SKM-1 (cell line): ENCODE measurements around the gene KIFC1.

Experiments
- DNase-seq: peaks from one replicate; lab custom pipeline; 2025; ENCODE audit not compliant: unreplicated experiment; lab: John Stamatoyannopoulos, UW

KIFC1 gene

DNA sequence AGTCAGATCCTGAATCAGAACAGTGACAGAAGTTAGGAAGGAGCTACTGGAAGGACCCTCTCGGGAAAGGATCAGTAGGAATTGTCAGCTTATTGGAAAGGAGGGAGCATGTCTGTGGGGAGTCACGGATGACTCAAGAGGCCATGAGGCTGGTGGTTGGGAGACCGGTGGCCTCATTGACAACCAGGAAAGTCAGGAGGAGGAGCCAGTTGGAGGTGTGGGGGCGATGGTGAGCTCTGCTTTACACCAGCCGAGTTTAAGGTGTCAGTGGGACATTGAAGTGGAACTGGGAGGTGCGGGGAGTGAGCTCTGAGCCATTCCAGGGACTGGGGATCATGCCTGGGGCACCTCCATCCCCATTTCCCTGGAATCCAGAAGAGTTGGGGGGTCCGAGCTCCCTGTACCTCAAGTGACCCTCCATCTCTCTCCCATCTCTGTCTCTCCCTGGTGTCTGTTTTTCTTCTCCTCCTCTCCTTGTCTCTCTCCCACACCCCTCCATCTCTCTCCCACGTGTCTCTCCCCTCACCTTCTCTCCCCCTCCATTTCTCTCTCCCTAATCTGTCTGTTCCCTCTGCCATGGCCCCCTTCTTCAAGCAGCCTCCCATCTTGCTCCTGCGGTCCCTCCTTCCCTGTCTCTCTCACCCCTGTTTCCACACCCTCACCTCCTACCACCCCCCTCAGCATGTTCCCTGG lies 48.5 kb downstream of the KIFC1 start:
- DNase-seq = no peak

DNA sequence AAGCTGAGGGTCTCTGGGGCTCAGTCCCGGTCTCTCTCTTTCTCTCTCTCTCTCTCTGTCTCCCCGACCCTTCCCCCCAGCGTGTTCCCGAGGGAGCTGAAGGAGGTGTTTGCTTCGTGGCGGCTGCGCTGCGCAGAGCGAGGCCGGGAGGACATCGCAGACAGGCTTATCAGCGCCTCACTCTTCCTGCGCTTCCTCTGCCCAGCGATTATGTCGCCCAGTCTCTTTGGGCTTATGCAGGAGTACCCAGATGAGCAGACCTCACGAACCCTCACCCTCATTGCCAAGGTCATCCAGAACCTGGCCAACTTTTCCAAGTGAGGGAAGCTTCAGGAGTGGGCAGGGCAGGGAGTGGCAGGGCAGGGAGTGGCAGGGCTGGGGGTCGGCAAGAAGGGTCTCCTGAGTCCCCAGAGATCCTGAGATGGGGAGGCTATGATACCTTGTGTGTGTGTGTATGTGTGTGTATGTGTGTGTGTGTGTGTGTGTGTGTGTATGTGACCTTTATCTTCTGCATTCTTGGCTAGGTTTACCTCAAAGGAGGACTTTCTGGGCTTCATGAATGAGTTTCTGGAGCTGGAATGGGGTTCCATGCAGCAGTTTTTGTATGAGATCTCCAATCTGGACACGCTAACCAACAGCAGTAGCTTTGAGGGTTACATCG lies 49.2 kb downstream of the KIFC1 start:
- DNase-seq = no peak

DNA sequence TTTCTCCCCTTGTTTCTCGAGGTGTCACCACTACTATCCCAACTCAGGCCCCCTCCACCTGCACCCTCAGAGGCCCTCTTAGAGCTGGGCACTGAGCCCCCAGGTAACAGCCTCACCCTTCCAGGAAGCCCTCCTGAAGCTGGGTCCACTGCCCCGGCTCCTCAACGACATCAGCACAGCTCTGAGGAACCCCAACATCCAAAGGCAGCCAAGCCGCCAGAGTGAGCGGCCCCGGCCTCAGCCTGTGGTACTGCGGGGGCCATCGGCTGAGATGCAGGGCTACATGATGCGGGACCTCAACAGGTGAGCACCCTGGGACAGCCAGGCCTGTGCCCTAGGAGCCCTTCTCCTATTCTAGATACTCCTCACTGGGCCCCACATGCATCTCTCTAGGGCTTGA lies 49.8 kb downstream of the KIFC1 start:
- no peak for DNase-seq

DNA sequence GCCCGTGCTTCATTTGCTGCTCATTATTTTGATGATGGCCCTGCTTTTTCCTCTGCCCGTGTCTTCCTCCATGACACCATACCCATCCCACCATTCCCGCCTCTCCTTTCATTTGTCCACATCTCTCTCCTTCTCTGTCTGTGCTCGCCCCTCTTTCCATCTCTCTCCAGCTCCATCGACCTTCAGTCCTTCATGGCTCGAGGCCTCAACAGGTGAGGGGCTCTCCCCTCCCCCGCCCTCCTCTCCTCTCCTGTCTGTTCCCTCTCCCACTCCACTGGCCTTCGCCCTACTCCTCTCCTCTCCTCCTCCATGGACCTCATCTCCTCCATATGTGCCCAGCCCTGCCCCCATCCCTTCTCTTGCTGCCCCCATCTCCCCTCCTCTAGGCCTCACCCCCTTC lies 50.7 kb downstream of the KIFC1 start:
- no peak for DNase-seq

DNA sequence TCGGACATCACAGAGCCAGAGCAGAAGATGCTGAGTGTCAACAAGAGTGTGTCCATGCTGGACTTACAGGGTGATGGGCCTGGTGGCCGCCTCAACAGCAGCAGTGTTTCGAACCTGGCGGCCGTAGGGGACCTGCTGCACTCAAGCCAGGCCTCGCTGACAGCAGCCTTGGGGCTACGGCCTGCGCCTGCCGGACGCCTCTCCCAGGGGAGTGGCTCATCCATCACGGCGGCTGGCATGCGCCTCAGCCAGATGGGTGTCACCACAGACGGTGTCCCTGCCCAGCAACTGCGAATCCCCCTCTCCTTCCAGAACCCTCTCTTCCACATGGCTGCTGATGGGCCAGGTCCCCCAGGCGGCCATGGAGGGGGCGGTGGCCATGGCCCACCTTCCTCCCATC lies 51.4 kb downstream of the KIFC1 start:
- no peak for DNase-seq

DNA sequence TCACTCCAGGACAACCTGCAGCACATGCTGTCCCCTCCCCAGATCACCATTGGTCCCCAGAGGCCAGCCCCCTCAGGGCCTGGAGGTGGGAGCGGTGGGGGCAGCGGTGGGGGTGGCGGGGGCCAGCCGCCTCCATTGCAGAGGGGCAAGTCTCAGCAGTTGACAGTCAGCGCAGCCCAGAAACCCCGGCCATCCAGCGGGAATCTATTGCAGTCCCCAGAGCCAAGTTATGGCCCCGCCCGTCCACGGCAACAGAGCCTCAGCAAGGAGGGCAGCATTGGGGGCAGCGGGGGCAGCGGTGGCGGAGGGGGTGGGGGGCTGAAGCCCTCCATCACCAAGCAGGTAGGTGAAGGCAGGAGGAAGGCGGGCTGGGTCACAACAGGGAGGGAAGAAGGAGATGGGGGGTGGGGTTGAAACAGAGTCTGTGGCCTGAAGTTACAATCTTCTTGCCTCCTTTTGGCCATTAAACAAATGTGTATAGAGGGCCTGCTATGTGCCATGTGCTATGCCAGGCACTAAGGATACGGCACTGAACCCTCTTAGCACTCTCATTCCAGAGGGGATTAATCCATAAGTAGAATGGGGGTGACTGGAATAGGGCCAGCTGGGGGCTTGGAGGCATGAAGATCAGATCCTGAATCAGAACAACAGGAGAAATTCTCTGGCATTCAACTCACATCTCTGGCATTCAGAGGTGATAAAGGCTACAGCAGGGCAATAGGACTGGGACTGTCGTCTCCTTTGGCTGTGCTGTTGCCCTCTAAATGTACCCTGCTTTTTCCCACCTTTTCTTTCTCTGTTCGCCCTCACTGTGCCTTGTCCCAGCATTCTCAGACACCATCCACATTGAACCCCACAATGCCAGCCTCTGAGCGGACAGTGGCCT lies 52.2 kb downstream of the KIFC1 start:
- DNase-seq = no peak

DNA sequence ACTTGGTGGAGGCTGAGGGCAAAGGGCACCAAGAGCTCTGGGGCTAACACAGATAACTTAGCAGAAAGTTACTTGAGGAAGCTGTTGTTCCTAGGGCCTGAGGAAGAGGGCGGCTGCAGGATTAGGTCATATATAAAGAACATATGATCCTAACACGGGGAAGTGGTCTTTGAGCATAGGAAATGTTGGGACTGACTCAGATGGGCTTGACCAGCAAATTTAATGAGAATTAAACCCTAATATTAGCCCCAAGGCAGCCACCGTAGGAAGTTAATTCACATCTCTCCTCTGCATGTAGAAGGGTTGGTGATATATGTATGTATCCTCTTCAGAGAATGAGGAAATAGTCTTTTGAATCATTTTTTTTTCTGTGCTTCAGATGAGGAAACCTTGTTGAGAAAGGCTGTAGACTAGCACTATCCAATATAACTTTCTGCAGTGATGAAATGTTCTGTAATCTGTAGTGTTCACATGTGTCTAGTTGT lies 53.5 kb downstream of the KIFC1 start:
- peak; percentile 64 for DNase-seq

DNA sequence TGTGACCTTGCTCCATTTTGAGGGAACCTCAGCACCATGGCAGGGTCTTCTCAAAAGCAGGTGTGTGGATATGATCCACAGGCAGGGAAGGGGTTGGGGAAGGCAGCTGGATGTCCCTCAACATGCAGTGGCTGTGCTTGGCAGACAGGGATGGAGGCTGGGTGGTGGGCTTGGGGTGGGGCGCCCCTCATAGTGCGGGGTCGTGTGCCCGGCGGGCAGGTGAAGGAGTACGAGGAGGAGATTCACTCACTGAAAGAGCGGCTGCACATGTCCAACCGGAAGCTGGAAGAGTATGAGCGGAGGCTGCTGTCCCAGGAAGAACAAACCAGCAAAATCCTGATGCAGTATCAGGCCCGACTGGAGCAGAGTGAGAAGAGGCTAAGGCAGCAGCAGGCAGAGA lies 54.7 kb downstream of the KIFC1 start:
- DNase-seq = no peak

DNA sequence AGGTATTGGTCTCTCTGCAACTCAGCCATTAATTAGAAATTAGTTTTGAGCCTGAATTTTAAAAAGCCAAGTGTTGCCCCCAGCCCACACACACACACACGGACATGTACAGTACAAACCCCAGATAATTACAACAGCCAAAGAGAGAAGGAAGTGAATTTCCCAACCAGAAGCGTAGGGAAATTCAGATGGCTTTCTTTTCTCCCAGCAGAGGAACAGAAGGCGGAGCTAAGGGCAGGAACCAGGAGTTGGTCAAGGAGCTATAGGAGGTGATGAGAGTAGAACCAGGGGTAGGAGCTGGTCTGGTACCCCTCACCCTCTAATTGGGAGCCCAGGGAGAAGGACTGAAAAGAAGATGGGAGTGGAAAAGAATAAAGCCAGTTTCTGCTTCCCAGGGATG lies 58.8 kb downstream of the KIFC1 start:
- no peak for DNase-seq

DNA sequence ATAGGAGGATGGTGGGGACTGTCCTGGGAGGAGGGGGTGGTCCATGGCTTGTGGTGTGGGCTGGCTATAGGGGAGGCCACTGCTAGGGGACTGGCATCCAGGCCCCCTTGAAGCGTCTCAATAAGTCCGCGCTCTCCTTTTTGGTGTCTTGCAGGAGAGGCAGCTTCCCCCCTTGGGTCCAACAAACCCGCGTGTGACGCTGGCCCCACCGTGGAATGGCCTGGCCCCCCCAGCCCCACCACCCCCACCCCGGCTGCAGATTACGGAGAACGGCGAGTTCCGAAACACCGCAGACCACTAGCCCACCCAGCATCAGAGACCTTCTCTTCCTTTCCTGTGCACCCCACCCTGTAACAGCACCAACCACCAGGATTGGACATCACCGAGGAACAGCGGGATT lies 60.0 kb downstream of the KIFC1 start:
- no peak for DNase-seq

DNA sequence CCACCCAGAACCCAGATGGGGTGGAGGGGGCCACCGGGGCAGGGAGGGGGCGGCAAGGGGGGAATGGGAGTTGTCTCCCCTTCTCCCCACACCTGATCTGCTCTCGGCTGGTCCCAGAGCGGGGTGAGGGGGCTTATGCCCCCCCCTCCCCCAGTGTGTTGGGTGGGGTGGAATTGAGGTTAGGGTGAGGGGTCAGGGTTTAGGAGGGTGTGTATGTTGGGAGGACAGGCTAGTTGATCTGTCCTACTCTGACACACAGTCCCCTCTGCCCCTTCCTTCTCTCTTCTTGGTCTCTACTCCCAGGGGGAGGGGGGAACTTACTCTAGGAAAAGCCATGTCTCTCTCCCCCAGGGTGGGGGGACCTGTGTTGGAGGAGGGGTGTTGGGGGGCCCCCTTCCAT lies 60.9 kb downstream of the KIFC1 start:
- no peak for DNase-seq

DNA sequence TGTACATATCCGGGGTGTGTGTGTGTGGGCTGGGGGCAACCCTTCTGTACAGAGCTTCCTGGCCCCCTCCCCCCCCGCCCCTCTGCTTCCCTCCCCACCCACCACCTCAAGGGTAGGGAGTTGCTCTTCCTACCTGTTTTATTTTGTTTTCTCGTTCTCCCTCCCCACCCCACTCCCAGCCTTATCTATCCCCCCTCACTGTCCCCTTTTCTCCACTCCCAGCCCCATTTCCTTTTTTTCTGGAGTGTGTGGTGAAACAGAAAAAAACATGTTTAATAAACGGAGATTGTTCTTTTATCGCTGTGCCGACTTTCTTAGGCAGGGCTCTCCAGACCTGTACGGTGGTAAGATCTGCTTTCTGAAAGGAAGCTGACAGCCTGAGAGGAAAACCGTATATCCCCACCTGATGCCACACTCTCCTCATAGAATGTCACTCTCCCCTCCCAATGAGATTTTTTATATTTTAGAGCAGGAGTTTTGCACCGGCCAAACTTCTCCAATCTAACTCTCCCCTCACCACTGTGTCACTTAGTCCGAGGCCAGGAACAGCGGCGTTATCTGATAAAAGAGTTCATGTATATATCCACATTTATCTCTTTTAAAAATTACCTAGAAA lies 61.9 kb downstream of the KIFC1 start:
- no peak for DNase-seq

DNA sequence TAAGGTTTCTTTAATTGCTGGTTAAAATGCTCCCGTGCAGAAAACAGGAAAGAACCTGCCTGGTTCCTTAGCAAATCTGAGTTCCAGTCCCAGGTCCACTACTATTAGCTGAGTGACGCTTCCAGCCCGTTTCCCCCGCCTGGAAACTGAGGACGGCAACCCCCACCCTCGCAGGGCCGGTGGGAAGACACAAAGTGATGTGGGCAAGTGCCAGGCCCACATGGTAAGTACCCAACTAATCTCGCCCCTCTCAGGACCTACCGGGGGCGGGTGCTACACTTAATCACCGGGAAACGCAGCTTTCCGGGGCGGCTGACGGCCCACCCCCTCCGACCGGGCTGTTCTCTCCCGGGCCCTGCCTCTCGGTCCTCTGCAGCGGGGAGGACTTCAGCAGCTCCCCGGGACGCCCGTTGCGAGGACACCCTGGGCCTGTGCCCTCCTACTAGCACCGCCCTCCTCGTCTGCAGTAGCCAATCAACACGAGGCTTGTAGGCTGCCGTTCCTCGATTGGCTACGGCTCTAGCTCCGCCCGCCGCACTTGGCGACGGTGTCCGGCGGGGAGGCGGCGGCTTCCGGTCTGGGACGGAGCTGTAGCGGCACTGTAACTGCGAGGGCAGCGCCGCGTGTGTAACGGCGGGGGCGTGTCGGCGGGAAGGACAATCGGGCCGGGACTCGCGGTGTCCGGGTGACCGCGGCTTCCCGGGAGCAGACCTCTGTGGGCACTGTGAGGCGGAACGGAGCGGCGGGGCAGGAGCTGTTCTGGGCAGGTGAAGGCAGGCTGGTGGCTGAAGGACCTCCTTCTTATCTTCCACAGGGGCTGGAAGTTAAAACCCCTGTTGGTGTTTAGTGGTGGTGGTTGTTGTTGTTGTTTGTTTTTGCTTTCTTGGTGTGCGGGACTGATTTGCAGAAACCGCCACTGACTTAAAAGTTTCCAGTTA lies 62.7 kb downstream of the KIFC1 start, which contains the start of gene ZBTB9:
Gene ZBTB9, plus strand, starts transcription at position 568 of the 938 bp plus-strand sequence. CDS start 525 bp downstream, outside the sequence.
- peak; percentile 95 for DNase-seq

DNA sequence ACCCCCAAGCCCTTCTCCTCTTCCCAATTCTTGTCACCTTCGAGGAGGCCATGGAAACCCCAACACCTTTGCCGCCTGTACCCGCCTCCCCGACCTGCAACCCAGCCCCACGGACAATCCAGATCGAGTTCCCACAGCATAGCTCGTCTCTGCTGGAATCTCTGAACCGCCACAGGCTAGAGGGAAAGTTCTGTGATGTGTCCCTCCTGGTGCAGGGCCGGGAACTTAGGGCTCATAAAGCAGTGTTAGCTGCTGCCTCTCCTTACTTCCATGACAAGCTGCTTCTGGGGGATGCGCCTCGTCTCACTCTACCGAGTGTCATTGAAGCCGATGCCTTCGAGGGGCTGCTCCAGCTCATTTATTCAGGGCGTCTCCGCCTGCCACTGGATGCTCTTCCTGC lies 63.4 kb downstream of the KIFC1 start:
- no peak for DNase-seq

DNA sequence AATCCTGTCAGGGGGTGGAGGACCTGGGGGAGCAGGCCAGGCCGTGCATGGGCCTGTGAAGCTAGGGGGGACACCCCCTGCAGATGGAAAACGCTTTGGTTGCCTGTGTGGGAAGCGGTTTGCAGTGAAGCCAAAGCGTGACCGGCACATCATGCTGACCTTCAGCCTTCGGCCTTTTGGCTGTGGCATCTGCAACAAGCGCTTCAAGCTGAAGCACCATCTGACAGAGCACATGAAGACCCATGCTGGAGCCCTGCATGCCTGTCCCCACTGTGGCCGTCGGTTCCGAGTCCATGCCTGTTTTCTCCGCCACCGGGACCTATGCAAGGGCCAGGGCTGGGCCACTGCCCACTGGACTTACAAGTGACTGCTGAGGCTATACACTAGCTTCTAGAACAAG lies 64.5 kb downstream of the KIFC1 start:
- DNase-seq = no peak

DNA sequence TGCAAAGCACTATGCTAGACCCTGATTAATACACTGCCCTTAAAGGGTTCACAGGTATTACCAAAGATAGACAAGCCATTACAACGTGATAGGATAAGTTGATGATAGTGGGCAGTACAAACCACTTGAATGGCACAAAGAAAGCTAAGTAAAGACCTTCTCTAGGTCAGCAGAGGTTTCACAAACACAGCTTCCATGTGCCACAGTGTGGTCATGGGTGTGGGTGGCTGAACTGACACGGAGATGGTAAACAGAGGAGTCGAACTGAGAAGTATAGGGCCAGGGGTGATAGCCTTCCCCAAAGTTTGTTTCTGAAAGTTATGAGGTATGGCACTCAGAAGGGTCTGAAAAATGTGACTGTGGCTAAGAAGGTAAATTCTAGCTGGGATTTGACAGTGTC lies 67.1 kb downstream of the KIFC1 start:
- DNase-seq = no peak

DNA sequence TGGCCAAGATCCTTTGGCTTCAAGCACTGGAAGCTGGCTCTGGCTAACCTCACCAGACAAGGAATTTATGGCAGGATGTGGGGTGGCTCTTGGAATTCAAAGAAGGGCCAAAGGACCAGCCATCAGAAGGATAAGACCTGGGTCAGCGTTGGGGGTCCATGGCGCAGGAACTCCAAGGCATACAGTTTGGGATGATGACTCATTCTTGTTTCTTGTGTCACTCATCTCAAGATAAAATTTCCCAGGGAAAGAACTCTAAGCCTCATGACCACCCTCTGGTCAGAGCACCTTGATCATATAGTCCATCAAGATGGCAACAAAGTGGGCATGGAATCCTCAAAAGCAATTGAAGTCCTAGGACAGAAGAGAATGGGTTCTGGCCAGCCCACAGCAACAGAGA lies 67.6 kb downstream of the KIFC1 start:
- no peak for DNase-seq
